WERI-Rb-1 (cell line): Measurements from ENCODE around the gene MILR1.
A peak's percentile ranks its signal among the peaks of the same experiment; 100 is the strongest.

Experiments used
- DNase-seq: peaks from one replicate; pipeline ENCODE4 v3.0.0-alpha.2; 2020
- H3K27ac ChIP-seq: fragments of 250-450 bp; sonication (Bioruptor Pico); 2 replicates; pipeline ENCODE4 v1.5.1; 2020; ENCODE audit warnings: mild to moderate bottlenecking, moderate library complexity
- H3K27me3 ChIP-seq: fragments of 250-450 bp; sonication (Bioruptor Pico); 2 replicates; pipeline ENCODE4 v1.5.1; 2021; ENCODE audit warnings: mild to moderate bottlenecking, low read depth, moderate library complexity; ENCODE audit not compliant: insufficient read depth, severe bottlenecking
- H3K36me3 ChIP-seq: fragments of 250-450 bp; sonication (Bioruptor Pico); 2 replicates; pipeline ENCODE4 v1.5.1; 2020; ENCODE audit warnings: mild to moderate bottlenecking, moderate library complexity
- H3K4me3 ChIP-seq: 2 replicates; pipeline ENCODE4 v1.5.1; 2011; ENCODE audit warnings: low read depth, mild to moderate bottlenecking, control low read depth, low read length
- H3K9me3 ChIP-seq: fragments of 250-450 bp; sonication (Bioruptor Pico); 2 replicates; pipeline ENCODE4 v1.5.1; 2021; ENCODE audit warnings: mild to moderate bottlenecking, moderate library complexity; ENCODE audit not compliant: severe bottlenecking
- CTCF ChIP-seq: IDR thresholded peaks from 2 replicates; pipeline ENCODE4 v1.5.1; 2011; ENCODE audit warnings: low read depth, mild to moderate bottlenecking, control low read depth, inconsistent platforms, low read length

The MILR1 gene

GRCh38 chr17:64402469-64402868 lies 46.4 kb upstream of the MILR1 start:
- DNase-seq = peak; percentile 52
- Histone ChIP-seq H3K36me3 (no peaks in the 10 kb centered on the region), H3K9me3 (no peaks in the 10 kb centered on the region), H3K27me3 (no peaks in the 10 kb centered on the region), H3K4me3 (no peak overlapping the region), H3K27ac (no peak overlapping the region)
- TF ChIP-seq CTCF = no peak

GRCh38 chr17:64403881-64404460 lies 44.9 kb upstream of the MILR1 start:
- no peak overlapping the region for H3K27ac ChIP-seq
- no peaks in the 10 kb centered on the region for H3K9me3 ChIP-seq
- no peak for TF ChIP-seq CTCF
- H3K27me3 ChIP-seq = no peaks in the 10 kb centered on the region
- DNase-seq = no peak
- H3K4me3 ChIP-seq = no peak overlapping the region
- no peaks in the 10 kb centered on the region for H3K36me3 ChIP-seq

DNA sequence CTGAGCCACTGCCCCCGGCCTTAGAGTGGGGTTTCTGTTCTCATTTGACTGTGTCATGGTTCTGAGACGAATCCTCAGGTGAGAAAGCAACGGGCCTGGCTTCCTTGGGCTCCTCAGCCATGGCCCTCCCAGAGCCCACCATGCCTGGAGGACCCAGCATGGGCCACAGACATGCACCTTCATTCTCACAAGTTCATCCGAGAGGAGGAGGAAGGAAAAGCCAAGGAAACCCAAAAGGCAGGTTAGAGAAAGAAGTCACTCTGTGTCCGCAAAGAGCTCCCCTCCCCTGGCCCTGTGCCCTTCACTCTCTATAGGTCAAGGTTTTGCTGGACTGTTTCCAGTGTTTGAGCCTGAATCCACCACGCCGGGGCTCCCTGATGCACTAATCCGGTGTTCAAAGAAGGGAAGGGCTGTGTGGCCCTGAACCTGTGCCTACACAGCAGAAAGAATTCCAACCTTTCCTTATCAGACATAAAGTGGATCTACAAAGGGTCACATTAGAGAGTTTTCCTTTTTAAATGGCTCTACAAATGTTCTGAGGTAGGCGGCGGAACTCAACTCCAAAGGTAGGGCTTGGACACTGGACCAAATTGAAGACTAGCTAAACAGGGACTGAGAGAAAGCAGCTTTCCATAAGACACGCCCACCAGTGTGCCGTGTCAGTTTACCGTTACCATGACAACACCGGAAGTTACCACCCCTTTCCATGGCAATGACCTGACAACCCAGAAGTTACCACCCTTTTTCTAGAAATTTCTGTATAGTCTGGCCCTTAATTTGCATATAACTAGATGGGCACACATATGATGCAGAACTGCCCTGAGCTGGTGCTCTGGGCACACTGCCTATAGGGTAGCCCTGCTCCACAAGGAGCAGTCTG lies 42.4 kb upstream of the MILR1 start:
- no peaks in the 10 kb centered on the region for H3K27me3 ChIP-seq
- no peak for DNase-seq
- no peaks in the 10 kb centered on the region for H3K9me3 ChIP-seq
- no peaks in the 10 kb centered on the region for H3K36me3 ChIP-seq
- no peak overlapping the region for H3K27ac ChIP-seq
- H3K4me3 ChIP-seq = no peak overlapping the region
- no peak for TF ChIP-seq CTCF

DNA sequence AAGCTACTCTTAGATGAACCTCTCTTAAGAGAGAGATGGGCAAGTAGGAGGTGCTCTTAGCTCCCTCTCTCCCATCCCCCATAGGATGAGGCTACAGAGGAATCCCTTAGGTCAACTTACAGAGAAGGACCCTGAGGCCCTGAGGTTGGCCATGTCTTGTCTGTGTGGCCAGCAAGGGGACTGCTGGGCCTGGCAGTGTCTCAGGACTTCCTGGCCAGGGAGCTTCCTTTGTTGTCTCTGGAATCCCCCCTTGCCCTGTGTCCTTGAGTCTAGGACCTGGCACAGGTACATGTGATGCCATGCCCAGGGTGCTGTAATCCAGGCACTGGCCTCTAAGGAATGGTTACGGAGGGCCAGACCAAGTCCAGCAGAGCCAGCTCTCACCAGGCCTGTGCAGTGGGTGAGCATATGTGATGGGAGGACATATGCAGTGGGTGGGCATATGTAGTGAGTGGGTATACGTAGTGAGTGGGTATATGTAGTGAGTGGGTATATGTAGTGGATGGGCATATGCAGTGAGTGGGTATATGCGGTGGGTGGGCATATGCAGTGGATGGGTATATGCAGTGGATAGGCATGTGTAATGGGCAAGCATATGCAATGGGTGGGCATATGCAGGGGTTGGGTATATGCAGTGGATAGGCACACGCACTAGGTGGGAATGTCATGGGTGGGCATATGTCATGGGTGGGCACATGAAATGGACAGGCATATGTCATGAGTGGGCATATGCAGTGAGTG lies 38.0 kb upstream of the MILR1 start:
- H3K27me3 ChIP-seq = no peaks in the 10 kb centered on the region
- H3K36me3 ChIP-seq = no peaks in the 10 kb centered on the region
- no peaks in the 10 kb centered on the region for H3K9me3 ChIP-seq
- H3K4me3 ChIP-seq = no peak overlapping the region
- H3K27ac ChIP-seq = no peak overlapping the region
- no peak for DNase-seq
- TF ChIP-seq CTCF = no peak

DNA sequence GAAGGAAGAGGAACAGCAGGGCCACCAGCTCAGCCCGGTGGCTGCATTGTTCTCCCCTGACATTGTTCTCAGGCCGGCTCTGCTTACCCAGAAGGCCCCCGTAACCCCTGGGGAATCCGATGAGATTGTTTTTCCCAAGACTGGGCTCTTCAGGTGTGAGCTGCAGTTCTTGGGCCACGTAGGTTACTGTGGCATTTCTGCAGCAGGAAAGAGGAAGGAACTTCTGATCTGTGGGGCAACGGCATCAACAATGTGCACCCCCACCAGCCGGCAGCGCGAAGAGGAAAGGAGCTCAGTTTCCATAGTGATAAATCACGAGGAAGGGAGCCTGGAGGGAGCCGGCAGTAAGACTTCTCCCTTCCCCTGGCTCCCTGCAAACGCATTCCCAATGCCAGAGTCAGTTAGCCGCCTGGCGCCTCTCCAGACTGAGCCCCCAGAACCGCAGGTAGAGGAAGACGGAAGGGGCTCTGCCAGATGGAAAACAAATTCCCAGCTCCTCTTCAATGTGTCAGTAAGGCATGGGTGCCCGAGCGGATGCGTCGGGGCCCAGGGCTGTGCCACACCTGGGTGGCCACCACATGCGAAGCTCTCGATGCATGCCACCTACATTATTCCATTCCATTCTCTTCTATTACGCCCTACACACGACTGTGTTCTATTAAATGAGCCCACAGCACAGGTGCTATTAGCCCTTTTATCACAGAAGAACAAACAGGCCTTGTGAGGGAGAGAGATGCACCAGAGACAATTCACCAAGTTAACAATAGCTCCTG lies 36.7 kb upstream of the MILR1 start:
- Histone ChIP-seq H3K9me3 (no peaks in the 10 kb centered on the region), H3K27ac (peak overlapping the region; percentile 71), H3K27me3 (no peaks in the 10 kb centered on the region), H3K4me3 (peak overlapping the region; percentile 26), H3K36me3 (no peaks in the 10 kb centered on the region)
- TF ChIP-seq CTCF = no peak
- peak; percentile 85 for DNase-seq
